AG04450 (cell line): Measurements from ENCODE around the gene XRCC4. TPM values are rescaled to one million over a fixed set of nuclear protein-coding genes. Genes with fewer than 3 reads are reported as not detected.

ENCODE experiments used
- CTCF ChIA-PET: fragments of 300-600, 350-600 bp; formaldehyde crosslinking; extraction: SDS; loops from one replicate; lab custom pipeline; 2022; ENCODE audit warnings: antibody characterized with exemption, inconsistent platforms; lab: Charles Lee
- POLR2A ChIA-PET: fragments of 350-600 bp; formaldehyde crosslinking; extraction: SDS; loops from one replicate; lab custom pipeline; 2021; ENCODE audit warnings: antibody characterized with exemption, inconsistent platforms; lab: Yijun Ruan, JAX
- DNase-seq: peaks from one replicate; pipeline ENCODE4 v3.0.0-alpha.2; 2011; ENCODE audit warnings: low read depth, low spot score
- H3K27ac ChIP-seq: one replicate; pipeline ENCODE4 v1.5.1; 2012; ENCODE audit warnings: low read depth, low read length, control low read depth
- H3K27me3 ChIP-seq: one replicate; pipeline ENCODE4 v1.6.0; 2012; ENCODE audit warnings: low read length; ENCODE audit not compliant: control insufficient read depth, insufficient read depth
- H3K4me3 ChIP-seq: 2 replicates; pipeline ENCODE4 v1.5.1; 2011; ENCODE audit warnings: mild to moderate bottlenecking, low read depth, low read length, control low read depth
- H3K9me3 ChIP-seq: 2 replicates; pipeline ENCODE4 v1.5.1; 2012; ENCODE audit warnings: low read length; ENCODE audit not compliant: control insufficient read depth, insufficient read depth
- CTCF ChIP-seq: IDR thresholded peaks from 2 replicates; pipeline ENCODE4 v1.5.1; 2011; ENCODE audit warnings: low read depth, low read length, control low read depth, inconsistent platforms
- polyA plus RNA-seq: library from polyadenylated mRNA; depleted of rRNA; stranded (reverse); fragments of >200 nt; gene quantifications from 2 replicates; pipeline ENCODE4 v1.2.3, GENCODE V29; 2011

XRCC4 gene
- polyA plus RNA-seq, 1 experiment: 4.2 TPM

- no peak overlapping the region for H3K4me3 ChIP-seq
- no peaks in the 10 kb centered on the region for H3K27me3 ChIP-seq
- CTCF ChIA-PET: no interaction called here
- H3K27ac ChIP-seq: no peak overlapping the region
- no peak for TF ChIP-seq CTCF
- no peak for DNase-seq
- no peaks in the 10 kb centered on the region for H3K9me3 ChIP-seq
- POLR2A ChIA-PET: no interaction called here
Observed at GRCh38 chr5:83093692-83094091, 16.3 kb downstream of the XRCC4 start.

- H3K27me3 ChIP-seq: no peaks in the 10 kb centered on the region
- no peak for TF ChIP-seq CTCF
- H3K9me3 ChIP-seq: no peaks in the 10 kb centered on the region
- DNase-seq: no peak
- ChIA-PET POLR2A (interaction anchor here (0.6 to 0.7 kb wide), 2 partner anchors 18 to 262 kb away, joined by 3 to 4 read pairs; partner anchors contain the start of genes TMEM167A and XRCC4), CTCF (interaction anchor here (1.5 kb wide), 1 partner anchor 10 kb away, joined by 3 read pairs; no protein-coding TSS in a partner anchor)
- H3K27ac ChIP-seq: no peak overlapping the region
- H3K4me3 ChIP-seq: no peak overlapping the region
Observed at GRCh38 chr5:83095163-83095956, 18.0 kb downstream of the XRCC4 start.

GRCh38 chr5:83095957-83096539 lies 18.7 kb downstream of the XRCC4 start:
- TF ChIP-seq CTCF: no peak
- DNase-seq: peak; percentile 41
- Histone ChIP-seq H3K9me3 (no peaks in the 10 kb centered on the region), H3K27ac (no peak overlapping the region), H3K4me3 (no peak overlapping the region), H3K27me3 (no peaks in the 10 kb centered on the region)
- POLR2A ChIA-PET: interaction anchor here (0.6 to 0.7 kb wide), 2 partner anchors 19 to 263 kb away, joined by 3 to 4 read pairs; partner anchors contain the start of genes TMEM167A and XRCC4
- CTCF ChIA-PET: interaction anchor here (1.5 kb wide), 1 partner anchor 11 kb away, joined by 3 read pairs; no protein-coding TSS in a partner anchor

GRCh38 chr5:83096660-83097339 lies 19.5 kb downstream of the XRCC4 start:
- CTCF ChIA-PET: interaction anchor here (1.5 kb wide), 1 partner anchor 12 kb away, joined by 3 read pairs; no protein-coding TSS in a partner anchor
- POLR2A ChIA-PET: no interaction called here
- no peak overlapping the region for H3K4me3 ChIP-seq

More at GRCh38 chr5:83096660-83097339, 19.5 kb downstream of the XRCC4 start:
- no peaks in the 10 kb centered on the region for H3K27me3 ChIP-seq
- TF ChIP-seq CTCF: no peak
- H3K27ac ChIP-seq: no peak overlapping the region
- no peak for DNase-seq
- H3K9me3 ChIP-seq: no peaks in the 10 kb centered on the region
